ENCODE data around the gene KRT6C.
"Not testable (repeated sequence)": the region's sequence is repeated elsewhere in the genome, so short reads cannot be mapped to it uniquely, and the experiment has no call there.

Gene KRT6C

DNA sequence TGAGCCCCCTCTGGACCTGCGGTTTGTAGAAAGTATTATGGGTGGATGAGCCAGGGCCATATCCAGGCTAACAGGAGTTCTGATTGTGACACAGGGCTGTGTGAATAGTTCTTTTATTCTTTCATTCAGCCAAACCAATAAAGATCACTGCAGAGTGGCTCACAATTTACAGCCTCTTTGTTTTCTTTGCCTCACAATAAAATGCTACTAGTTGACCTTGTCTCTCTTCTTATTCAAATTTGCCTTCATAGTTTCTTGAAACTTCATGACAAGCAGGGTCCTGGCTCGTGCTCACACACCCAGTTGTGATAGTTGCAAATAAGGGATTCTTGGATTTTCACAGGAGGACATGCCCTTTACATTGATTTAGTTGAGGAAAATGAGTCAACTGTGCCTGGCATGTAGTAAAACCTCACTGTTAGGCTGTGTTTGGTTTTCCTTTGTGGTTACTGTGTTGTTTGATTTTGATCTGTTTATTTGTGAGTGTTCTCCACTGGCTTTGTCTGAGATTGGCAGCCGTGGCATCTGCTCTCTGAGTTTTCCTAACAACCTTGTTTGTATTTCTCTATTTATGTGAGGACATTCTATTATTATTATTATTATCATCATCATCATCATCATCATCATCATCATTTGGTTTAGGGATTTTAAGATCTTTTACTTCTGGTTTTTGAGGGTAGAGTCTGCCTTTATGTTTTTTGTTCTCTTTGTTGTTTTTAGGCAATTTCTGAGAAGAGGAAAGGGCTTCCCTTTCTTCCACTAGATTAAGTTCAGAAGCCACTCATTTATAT is 19.0 kb downstream of the KRT6C start:
- no peak for DNase-seq

DNA sequence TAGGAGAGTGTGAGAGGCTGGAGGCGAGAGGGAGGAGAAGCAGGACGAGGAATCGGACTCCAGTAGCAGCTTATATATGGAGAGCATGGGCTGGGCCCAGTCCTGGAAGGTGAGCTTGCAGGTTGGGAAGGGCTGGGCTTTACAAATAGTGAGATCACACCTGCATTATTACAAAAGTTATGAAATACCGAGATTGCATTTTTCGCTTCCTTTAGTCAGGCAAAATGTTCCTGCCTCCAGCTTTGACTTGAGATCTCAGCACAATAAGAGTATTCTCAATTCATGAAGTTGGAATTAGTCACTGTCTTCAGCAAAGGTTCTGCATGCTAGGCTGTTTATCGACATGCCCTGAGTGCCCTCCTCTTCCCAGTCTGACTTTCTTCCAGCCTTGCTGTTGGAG is 21.5 kb downstream of the KRT6C start, which contains the start of gene KRT6B:
KRT6B (minus strand) TSS at position 46 of the 400 bp plus-strand sequence. CDS start 68 bp downstream, outside the sequence.
- no peak for DNase-seq

DNA sequence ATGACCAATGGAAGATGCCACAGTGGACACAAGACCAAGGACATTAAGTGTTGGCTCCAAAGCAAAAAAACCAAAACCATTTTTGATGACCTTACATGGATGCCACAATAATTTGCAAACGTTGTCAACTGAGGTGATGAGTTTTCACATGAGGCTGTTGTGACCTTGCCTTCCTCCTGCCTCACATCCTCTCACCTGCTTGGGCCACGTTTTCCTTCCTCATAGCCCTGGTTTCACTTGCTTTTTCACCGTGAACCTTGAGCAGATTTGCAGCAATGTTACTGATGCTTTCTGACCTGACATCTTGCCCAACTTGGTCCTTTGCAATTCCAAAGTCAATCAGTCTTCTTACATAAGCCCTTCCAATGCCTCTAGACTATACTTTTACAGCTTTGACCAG is 25.4 kb downstream of the KRT6C start:
- no peak for DNase-seq

DNA sequence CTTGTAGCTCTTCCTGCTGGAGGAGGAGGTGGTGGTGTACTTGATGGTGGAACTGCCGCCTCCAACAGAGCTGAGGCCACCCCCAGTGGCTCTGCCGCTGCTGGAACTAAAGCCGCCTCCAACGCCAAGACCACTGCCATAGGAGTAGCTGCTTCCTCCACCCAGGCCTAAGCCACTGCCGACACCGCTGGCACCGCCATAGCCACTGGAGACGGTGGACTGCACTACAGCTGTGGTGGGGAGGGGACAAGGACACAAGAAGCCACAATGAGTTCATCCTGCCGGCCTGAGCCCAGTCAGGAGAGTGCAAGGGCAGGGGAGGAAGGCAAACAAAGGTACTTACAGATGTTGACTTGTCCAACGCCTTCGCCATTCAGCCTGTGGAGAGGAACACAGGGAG is 26.4 kb downstream of the KRT6C start:
- not testable (repeated sequence) for DNase-seq

DNA sequence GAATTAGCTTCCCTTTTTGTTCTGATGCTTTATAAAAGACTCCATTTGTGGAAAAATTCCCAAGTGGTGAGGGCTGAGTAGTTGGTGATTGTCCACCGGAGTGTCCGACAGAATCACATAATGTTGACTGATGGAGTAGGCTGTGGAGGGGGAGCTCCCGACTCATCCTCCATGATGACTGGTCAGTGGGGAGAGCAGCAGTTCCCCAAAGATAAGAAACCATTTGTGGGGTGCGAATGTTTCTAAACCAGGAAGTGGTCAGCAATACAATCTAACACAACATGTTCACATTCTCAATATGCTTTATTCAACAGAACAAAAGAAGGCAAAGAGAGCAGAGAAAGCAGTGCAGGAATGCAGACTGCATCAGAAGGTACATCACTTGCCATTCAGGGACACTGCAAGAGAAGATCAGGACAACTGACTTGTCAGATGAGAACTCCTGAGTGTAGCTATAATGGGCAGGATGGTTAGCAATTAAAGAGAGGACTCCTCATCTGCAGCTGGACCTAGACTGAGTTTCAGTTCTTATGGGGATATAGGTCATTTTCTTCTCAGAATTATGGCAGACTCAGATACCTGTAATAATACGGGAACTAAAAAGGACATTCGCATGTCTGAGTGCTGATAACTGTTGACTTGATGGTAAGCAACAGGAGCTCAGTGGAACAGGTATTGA is 27.1 kb downstream of the KRT6C start:
- no peak for DNase-seq

DNA sequence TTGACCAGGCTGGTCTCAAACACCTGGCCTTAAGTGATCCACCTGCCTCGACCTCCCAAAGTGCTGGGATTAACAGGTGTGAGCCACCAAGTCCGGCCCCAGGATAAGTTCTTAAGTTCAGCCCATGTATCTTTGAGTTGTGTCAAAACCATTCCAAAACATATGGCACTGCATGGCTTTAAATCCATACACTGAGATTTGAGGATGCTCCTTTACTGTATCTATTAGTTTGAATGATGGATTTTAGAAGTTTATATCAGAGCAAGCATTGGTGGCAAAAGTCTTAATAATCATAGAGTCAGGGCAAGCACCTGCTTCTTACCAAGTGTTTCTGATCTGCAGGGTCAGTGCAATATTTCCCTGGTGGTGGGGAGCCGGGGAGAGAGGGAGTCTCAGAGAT is 27.7 kb downstream of the KRT6C start:
- DNase-seq, result no peak

DNA sequence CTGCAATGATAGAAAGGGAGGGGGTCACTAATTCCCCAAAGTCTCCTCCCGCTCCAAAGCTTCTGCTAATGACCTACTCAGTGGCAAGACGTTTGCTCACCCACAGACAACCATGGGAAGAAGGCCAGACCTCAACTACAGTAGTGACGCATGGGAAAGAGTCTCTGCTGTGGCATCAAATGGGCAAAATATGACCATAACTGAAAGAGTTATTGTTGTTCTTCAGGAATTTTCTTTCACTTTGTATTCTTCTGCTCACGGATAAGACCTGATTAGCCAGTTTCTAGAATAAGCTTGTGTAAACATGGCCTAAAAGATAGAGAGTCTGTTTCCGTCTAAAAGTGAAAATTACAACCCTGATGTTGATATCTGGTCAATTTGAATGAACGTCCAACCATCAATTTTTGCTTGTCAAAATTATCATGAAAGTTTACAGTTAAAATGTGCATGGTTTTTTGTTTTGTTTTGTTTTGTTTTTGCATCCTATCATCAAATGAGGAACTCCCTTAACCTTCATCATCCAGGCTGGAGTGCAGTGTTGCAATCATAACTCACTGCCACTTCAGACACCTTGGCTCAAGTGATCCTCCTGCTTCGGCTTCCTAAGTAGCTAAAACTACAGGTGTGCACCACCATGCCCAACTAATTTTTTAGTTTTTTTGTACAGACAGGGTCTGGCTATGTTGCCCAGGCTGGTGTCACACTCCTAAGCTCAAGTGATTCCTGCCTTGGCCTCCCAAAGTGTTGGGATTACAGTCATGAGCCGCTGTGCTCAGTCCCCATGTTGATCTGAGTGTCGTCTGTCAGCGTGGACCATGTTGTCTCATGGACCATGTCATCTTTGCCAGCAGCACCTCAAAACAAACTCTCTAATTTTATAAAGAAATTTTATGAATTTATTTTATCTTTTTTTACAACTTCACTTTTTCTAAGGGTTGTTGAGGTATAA is 28.7 kb downstream of the KRT6C start:
- DNase-seq, result no peak

DNA sequence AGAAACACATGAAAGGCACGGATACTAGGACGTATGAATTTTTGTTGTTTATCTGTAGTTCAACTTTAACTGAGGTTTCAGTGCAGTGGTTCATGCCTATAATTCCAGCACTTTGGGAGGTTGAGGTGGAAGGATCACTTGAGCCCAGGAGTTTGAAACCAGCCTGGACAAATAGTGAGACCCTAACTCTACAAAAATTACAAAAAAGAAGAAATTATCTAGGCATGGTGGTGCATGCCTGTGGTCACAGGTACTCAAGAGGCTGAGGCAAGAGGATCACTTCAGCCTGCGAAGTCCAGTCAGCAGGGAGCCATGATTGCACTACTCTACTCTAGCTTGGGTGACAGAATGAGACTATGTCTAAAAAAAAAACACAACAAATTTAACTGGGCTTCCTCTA is 29.6 kb downstream of the KRT6C start:
- DNase-seq, result no peak

DNA sequence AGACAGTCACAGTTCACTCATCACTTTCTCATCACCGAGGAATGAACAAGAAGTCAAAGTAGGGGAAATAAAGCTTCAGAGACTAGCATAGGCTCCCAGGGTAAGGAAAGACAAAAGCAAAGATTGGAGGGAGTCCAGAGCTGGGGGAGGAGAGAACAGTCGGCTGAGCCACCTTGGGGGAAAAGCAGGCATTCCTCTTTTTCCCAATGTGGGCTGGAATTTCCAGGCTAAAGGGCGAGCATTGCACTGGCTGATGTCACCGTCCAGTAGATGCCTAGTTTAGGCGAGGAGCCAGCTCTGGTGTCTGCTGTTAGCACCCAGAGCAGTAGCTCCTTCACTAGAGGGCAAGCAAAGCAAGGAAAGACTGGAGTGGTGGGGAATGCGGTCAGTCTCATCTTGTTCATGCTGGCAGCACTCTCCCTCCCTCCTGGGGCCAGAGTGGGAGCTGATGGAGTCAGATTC is 31.0 kb downstream of the KRT6C start:
- no peak for DNase-seq

DNA sequence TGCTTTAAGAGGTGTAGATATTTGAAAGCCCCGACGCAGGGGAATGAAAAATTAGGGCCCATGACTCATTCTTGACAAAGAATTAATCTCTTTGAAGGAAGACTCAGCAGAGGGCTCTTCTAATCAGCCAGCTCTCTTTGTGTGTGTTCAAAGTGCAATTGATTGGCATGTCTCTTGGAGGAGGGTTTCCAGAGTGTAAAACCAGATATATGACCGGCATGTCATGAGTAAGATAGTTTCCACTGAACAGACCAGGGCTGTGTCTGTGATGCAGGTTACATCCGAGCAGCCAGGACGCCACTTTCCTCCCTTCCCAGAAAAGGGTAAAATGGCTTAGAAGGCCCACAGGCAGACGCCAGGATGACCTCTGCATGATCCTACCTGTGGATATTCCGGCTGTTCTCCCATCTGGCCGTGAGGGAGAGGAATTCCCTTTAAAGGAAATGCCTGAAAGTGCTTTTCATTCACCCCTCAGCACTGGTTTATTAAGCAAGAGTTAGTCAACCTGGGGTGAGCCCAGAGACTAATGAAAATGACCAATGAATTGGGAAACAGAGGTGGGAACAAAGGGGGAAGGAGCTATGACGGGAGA is 32.2 kb downstream of the KRT6C start:
- DNase-seq, result no peak

DNA sequence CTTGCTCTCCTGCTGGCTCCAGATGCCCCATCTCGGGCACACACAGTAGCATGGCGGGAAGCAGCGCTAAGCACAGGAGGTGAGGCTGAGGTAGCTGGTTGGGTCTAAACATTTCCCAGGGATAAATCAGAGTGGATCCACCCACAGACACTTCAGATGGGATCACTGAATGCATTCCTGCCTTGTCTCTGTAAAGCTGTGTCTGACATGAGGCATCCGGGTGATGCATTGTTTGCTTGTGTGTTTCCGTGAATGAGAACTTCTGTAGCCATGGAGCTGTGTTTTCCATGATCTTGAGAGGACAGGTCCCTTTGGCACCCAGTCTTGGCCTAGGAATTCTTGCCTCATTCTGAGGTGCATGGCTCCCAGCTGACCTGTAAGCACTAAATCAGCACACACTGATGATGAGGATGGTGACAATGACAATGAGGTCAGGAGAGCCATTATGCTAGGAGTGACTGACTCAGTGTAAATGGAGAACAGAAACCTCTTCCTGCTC is 32.7 kb downstream of the KRT6C start:
- no peak for DNase-seq

DNA sequence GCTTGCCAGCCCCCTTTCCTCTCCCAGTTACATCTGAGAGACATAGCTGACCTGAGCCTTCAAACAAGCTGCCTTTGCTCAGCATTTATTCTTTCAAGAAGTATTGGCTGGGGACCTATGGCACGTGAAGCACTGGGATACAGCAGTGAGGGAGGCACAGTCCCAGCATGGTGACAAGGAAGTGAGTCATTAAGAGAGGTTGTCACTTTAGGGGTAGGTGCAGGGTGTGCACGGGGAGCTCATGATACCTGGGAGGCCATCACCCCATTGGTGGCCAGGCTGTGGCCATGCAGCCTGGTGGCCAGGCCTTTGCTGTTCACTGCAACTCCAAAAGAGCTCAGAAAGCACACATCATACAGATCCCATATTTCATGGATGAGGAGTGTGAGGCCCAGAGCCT is 33.8 kb downstream of the KRT6C start:
- no peak for DNase-seq

DNA sequence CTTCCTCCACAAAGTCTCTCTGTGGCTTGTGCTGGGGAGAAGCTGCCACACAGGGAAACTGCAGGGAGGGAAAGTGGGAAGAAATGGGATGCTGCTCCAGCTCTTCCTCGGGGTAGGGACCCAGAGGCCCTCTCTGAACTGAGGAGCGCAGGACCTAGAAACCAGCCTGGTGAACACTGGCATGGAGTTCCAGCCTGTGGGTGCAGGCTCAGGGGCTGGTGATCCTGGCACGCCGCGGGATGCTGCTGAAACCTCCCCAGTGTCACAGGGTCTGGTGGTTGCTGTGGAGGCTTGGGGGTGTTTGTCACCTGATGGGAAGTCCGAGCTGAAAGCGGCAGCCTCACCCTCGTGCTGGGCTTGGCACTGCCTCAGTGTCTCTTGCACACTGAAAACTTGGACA is 34.2 kb downstream of the KRT6C start:
- no peak for DNase-seq

DNA sequence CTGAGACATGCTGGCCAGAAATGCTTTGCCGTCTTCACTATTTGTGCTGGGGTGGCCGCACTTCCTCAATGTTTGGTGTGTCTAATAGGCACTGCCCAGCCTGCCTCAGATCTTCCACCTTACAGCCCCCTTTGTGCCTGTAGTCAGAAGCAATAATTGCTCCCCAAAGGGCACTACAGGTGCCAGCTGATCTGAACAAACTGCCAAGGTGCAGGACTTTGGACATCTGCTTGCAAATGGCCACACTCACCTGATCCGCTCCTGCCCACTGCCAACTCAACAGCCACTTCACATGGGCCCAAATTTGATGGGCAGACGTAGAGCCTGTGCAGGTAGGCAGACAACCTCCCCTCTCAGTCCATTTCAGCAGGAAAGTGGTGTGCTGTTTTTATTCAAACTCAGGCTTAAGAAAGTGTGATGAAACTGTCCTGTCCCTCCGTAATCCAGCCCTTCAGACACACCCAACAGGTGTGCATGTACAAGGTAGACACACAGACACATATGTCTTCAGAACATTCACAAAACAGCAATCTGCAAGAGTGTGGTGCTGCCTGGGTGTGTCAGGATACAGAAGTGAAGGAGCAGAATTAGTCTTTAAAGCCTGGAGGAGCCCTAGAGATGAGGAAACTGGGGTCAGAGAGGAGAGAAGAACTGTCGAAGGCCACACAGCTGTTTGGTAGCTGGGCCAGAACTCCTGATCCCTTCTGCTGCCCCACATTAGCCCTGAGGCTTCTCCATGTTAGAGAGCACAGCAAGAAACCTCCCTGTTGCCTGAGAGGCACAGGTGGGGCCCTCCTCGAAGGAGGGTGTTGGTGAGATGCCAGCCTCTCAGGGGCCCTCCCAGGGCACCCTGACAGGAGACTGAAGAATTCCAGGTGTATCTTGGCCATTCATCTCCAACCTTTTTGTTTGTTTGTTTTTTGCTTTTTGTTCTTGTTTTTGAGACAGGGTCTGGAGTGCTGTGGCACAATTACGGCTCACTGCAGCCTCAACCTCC is 35.0 kb downstream of the KRT6C start:
- no peak for DNase-seq

DNA sequence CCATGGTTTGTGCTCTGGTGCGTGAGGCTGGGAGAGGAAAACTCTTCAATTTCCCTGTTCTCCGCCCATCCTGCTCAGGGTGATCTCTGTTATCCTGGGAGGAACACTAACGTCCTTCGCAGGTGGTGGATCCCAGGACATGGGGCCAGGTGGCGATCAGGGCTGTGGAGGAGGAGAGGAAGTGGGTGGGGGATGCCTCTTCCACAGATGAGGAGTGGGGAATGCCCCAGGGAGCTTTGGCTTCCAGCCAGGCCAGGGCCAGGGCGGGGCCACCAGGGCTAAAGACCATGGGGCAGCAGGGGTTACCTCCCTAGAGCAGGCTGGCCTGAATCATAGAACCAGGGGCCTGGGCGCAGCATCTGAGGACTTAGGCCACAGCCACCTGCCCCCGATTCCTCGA is 36.1 kb downstream of the KRT6C start:
- no peak for DNase-seq

DNA sequence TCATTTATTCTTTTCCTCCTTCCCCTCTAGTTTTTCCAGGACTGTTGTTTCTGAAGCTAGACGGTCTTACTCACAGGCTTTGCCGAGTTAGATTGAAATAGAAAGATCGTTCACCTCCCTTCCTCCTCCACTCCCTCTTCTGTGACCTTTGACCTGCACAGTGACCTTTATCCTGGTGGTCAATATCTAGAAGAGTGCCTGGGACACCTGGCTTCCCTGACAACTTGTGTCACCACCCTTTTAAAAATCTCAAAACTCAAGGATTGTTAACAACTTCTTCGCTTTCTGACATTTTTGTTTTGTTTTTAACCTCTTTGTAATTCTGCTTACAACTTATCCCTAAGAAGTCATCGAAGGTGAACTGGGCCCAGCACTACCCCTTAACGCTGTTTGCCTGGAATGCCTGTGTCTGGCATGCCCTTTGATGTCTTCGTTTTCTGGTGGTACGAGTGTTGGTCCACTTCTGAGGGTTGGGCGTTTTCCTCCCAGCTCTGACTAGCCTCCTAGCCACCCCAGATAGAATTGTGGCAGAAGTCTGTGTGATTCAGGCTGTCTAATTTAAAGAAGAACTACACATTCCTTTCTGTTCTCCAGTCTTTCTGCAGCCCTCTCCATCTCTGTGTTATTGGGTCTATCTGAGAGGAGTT is 36.7 kb downstream of the KRT6C start:
- DNase-seq, result no peak

DNA sequence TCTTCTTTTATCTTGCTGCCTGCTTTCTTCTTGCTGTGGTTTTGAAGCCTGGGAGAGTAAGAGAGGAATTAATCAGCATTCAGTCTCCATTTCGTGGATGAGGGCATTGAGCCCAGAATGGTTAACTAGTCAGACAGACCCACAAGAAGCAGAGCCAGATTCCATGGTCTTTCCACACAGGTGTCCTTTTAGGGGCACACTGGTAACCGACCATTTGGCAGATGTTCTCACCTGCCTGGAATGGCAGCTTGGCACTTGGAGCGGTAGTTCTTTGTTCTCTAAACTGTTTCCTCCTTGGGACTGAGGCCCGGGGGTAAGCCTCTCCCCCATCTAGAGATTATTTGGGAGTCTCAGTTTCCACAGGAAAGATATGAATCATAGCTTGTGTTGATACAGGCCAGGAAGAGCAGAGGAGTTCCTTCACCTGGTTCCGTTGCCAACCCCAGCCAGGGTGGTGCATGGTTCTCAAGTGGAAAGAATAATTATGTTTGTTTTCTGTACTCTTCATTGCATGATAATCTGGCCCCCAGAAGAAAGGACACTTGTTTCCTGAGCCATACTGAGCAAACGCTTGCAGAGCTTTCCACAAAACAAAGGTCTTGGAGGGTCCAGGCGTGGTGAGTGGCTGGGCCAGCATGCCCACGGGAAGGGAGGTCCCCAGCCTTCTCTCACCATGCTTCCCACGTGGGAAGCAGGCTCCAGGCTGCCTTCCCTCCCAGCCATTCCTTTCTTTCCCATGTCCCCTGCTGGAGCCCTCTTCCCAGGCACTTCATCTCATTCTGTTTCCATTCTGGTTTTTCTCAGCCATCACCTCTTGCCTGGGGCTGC is 37.4 kb downstream of the KRT6C start:
- DNase-seq, result no peak

DNA sequence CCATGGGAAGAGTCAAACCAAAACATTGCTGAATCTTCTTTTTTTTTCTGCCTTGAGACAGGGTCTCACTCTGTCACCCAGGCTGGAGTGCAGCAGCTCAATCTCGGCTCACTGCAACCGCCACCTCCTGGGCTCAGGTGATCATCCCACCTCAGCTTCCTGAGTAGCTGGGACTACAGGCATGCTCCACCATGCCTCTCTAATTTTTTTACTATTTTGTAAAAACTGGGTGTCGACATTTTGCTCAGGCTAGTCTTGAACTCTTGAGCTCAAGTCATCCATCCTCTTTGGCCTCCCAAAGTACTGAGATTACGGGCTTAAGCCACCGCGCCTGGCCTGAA is 38.0 kb downstream of the KRT6C start:
- DNase-seq, result no peak

DNA sequence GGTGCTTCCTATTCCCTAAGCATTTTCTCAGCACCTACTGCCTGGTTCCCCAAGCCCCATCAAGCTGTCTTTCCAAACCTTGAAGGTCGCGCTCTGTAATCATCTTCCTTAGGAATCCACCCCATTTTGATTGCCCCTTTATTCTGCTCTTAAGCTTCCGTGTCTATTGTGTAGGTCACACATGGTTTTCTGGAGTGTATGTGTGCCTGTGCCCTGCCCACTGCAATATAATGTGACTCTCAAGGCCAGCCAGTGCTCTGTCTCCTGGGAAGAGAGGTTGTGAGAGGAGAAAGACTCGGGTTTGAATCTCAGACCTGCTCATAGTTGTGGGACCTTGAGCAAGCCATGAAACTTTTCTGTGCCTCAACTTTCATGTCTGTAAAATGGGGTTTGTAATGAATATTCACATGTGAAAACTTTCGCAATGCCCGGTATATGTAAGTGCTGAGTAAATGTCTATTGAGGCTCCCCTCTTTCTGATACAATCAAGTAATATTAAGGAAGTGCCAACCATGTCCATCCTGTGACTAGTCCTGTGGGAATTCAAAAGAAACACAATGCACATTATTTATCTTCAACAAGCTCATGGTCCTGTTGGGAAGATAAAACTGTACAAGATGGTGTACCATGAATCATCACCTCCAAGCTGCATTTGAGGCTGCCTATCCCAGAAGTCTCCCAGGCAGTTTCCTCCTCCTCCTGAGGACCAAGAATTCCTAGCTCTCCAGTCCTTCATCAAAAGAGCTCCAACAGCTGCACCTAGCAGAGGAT is 38.7 kb downstream of the KRT6C start:
- DNase-seq, result no peak
